ENCODE data around the gene ZNF787.

The ZNF787 gene

GRCh38 chr19:56089344-56089743, 31.8 kb downstream of the ZNF787 start:
- no peak for DNase-seq (ENCODE audit: low read depth in 4 of 4, low spot score in 1 of 4)

- DNase-seq (ENCODE audit: low read depth in 4 of 4, low spot score in 1 of 4): no peak
Observed at GRCh38 chr19:56088497-56089215, 32.4 kb downstream of the ZNF787 start.

DNA sequence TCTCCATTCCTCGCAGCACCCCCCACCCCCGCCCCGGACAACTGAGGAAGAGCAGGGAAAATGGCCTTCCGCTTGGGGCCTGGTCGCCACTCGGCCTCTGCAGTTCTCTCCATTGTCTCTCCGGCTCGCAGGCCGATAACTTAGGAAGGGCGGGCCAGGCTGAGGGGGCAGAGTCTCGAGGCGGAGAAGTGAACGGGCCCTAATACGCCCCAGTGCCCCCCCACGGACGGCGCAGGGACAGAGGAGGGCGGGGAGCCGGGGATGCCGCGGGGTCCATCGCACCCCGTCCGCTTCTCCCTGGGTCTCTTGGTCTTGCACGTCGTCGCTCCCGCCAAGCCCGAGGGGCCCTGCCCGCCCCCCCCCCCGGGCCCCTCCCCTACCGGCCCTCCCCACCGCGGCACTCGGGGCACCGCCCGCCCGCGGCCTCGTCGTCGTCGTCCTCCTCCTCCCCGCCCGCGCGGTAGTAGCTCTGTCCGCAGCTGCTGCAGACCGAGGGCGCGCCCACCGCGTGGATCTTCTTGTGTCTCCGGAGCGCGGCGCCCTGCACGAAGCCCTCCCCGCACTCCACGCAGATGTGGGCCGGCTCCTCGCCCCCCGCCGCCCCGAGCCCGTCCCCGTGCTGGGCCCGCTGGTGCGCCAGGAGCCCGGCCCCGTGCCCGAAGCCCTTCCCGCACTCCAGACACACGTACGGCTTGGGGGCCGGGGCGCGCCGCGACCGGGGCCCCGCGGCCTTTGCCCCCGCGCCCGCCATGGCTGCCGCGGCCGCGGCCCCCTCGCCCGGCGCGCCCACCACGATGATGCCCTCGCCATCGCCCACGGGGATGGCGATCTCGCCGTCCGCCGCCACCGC, 33.2 kb downstream of the ZNF787 start:
- no peak for DNase-seq (ENCODE audit: low read depth in 4 of 4, low spot score in 1 of 4)

DNA sequence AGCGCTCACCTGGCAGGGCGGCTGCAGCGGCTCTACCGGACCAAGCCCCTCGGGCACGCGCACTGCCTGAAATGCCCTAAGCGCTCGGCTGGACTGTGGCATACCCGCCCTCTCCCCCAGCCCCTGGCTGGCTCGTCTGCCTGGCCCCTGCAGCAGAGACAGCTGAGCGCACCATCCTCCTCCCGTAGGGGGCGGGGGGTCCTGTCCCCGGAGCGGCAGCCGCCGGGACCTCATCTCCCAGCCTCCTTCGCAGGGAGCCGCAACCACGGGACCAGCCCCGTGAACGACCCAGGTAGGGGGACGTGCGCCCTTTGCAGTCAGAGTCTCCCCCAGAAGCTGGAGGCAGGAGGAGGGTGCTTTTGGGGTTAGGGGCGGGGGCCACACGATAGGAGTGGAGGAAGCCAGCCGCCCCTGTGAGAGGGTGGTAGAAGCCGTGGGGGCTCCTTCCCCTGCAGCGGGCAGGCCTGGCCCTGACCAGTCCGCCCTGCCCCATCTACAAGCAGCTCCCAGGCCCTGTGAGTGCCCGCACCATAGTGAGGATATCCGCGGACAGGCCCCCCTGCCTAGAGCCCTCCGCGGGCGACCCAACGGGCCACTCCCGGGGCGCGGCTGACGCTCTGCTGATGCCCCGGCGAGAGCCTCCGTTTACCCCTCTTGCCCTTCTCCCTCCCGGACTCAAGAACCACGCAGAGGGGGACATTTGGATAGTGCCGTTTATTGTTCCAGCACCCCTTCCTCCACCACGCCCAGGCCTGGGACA, 34.2 kb downstream of the ZNF787 start:
- DNase-seq (ENCODE audit: low read depth in 4 of 4, low spot score in 1 of 4): no peak

- DNase-seq (ENCODE audit: low read depth in 4 of 4, low spot score in 1 of 4): no peak
Observed at GRCh38 chr19:56085571-56086275, 35.4 kb downstream of the ZNF787 start.

GRCh38 chr19:56084835-56085536, 36.1 kb downstream of the ZNF787 start:
- DNase-seq (ENCODE audit: low read depth in 4 of 4, low spot score in 1 of 4): no peak

DNA sequence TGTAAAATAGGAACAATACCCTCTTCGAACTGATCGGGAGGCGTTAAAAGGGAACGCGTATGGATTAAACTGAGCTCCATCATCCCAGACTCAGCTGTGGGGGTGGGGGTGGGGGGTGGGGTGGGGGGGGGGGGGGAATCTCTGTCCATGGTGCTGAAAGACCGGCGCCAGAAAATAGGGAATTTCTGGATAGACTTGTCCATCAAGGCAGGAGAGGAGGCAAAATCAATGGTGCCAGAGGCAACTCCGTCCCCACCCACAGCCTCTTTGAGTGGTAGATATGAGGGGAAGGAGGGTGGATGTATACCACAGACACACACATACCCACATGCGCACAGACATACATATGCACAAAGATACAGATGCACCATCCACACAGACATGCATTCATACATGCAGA, 37.4 kb downstream of the ZNF787 start:
- no peak for DNase-seq (ENCODE audit: low read depth in 4 of 4, low spot score in 1 of 4)

GRCh38 chr19:56080669-56081401, 40.3 kb downstream of the ZNF787 start:
- DNase-seq (ENCODE audit: low read depth in 4 of 4, low spot score in 1 of 4): peak; percentile 45 to 64 (median 55)

GRCh38 chr19:56079609-56080008, 41.5 kb downstream of the ZNF787 start:
- no peak for DNase-seq (ENCODE audit: low read depth in 4 of 4, low spot score in 1 of 4)

DNA sequence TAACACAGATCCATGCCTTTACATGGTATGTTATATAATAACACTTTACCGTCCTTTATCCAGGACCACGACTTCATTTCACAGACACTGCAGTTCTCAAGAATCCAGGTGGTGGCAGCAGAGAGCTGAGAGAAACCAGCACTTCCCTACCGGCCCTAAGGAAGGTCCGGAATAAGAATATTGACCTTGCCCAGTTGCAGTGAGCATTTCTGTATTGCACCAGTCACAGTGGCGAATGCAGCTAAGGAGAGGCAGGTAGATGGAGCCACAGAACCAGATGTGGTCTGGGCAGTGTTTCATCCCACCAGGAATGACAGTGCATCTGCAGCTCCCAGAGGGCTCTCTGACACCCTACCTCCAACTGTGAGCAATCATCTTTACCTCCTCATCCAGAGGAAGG, 44.6 kb downstream of the ZNF787 start:
- DNase-seq (ENCODE audit: low read depth in 4 of 4, low spot score in 1 of 4): peak in 1 of 4 experiments; percentile 33

DNA sequence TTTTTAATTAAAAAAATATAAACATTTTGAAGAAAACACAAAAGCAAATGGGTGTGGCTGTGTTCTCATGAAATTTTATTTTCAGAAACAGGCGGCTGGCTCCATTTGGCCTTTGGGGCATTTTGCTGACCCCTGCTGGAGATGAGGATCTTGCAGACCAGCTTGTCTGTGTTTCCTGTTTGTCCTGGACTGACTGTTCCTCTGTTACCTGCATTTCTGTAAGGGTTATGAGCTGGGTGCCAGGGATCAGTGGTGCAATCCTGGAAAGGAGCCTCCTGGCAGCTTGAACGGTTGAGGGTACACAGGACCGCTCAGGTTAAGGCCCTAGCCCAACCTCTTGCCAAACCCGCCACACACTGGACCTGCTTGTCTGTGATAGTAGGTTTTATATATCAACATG, 49.9 kb downstream of the ZNF787 start:
- DNase-seq (ENCODE audit: low read depth in 4 of 4, low spot score in 1 of 4): no peak

GRCh38 chr19:56069642-56070041, 51.5 kb downstream of the ZNF787 start:
- no peak for DNase-seq (ENCODE audit: low read depth in 4 of 4, low spot score in 1 of 4)

DNA sequence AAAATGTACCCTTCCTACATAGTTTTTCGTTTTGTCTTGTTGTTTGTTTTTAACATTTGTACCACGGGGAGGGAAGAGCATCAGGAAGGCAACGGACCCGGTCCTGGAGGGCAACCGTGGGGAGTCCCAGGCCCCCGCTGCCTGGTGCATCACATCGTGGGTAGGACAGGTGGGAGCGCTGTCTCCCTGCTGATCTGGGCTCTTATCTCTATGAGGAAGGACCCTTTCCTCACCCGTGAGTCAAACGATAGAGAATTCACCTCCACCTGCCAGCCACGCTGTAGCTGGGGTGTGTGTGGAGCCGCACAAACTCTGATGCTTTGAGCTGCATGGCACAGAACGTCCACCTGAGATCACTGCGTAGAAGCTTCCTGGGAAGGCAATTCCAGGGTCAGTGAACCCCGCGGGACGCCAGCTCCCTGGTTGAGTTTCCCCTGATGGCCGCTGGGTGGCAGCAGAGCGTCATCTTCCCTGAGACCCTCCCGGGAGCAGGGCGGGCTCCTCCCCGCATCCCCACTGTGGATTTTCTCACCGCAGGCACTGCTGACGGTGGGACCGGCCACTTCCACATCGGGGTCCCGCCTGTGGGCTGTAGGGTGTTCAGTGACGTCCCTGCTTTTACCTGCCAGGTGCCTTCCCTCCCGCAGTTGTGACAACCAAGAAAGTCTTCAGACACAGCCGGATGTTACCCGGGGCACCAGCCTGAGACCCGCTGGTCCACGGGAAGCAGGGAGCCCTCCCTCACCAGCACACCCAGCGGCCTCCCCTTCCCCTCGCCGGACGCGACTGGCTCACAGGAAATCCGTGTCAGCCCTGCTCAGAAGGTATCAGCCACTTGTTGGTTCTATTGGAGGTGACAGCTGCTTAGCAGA, 54.7 kb downstream of the ZNF787 start:
- DNase-seq (ENCODE audit: low read depth in 4 of 4, low spot score in 1 of 4): peak; percentile 15 to 50 (median 39)

- DNase-seq (ENCODE audit: low read depth in 4 of 4, low spot score in 1 of 4): no peak
Observed at GRCh38 chr19:56053596-56053995, 67.5 kb downstream of the ZNF787 start.

All from stimulated activated CD4-positive, alpha-beta T cell treated with anti-CD3 and anti-CD28 coated beads, Interleukin-1b, Interleukin-23, amount 100 ng/mL, for 24 hours (primary cell).